GM10266 (cell line): ENCODE measurements around the gene PRRT2.
"Not testable (repeated sequence)": the region's sequence is repeated elsewhere in the genome, so short reads cannot be mapped to it uniquely, and the experiment has no call there.

Source experiments
- DNase-seq: peaks from one replicate; pipeline ENCODE4 v3.0.0; 2012; ENCODE audit errors: extremely low spot score
- TF ChIP-seq, protein P1 (sequence below): IDR thresholded peaks from 2 replicates; pipeline ENCODE4 v1.5.1; 2012; ENCODE audit warnings: mild to moderate bottlenecking, low read depth; ENCODE audit not compliant: control insufficient read depth, insufficient read depth; ENCODE audit errors: missing control alignments

PRRT2 gene

DNA sequence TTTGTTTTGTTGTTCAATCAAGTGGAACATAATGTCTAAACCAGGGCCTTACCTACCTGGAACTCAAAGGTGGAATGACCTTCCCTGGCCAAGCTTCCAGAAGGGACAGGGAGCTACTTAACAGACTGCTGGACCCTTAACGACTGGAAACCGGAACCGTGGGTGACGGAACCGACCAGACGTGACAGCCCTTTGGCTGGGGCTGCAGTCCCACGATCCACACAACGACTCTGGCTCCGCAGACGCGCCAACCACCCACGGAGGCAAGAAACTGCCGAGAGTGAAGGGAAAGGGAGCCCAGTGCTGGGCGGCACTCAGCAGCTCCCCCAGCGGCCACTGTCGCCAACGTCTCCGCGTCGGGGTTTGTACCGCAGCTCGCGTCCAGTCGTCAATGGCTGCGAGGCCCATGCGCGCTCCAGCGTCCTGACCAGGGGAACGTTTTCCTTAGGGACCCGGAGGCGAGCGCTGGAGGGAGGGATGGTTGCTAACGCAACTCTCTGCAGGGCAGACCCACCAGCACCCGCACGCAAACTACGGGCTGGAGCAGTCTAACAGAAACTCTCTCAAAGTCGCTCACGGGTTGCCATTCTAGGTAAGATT, 27.0 kb upstream of the PRRT2 start:
- TF ChIP-seq, protein P1, sequence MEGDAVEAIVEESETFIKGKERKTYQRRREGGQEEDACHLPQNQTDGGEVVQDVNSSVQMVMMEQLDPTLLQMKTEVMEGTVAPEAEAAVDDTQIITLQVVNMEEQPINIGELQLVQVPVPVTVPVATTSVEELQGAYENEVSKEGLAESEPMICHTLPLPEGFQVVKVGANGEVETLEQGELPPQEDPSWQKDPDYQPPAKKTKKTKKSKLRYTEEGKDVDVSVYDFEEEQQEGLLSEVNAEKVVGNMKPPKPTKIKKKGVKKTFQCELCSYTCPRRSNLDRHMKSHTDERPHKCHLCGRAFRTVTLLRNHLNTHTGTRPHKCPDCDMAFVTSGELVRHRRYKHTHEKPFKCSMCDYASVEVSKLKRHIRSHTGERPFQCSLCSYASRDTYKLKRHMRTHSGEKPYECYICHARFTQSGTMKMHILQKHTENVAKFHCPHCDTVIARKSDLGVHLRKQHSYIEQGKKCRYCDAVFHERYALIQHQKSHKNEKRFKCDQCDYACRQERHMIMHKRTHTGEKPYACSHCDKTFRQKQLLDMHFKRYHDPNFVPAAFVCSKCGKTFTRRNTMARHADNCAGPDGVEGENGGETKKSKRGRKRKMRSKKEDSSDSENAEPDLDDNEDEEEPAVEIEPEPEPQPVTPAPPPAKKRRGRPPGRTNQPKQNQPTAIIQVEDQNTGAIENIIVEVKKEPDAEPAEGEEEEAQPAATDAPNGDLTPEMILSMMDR = peak; percentile 91
- peak; percentile 75 for DNase-seq

GRCh38 chr16:29787155-29787554, 24.8 kb upstream of the PRRT2 start:
- DNase-seq = not testable (repeated sequence)

- DNase-seq = no peak
- TF ChIP-seq, protein P1 = no peak
Observed at GRCh38 chr16:29789775-29790182, 22.2 kb upstream of the PRRT2 start.

- peak; percentile 96 for DNase-seq
- TF ChIP-seq, protein P1 = peak; percentile 84
Observed at GRCh38 chr16:29790183-29790948, 21.6 kb upstream of the PRRT2 start, which contains the start of gene KIF22. Gene KIF22 (plus strand): TSS chr16:29790751. CDS start chr16:29790760, 9 bp downstream.

GRCh38 chr16:29790949-29791844, 20.8 kb upstream of the PRRT2 start:
- no peak for DNase-seq
- TF ChIP-seq, protein P1 = no peak

DNA sequence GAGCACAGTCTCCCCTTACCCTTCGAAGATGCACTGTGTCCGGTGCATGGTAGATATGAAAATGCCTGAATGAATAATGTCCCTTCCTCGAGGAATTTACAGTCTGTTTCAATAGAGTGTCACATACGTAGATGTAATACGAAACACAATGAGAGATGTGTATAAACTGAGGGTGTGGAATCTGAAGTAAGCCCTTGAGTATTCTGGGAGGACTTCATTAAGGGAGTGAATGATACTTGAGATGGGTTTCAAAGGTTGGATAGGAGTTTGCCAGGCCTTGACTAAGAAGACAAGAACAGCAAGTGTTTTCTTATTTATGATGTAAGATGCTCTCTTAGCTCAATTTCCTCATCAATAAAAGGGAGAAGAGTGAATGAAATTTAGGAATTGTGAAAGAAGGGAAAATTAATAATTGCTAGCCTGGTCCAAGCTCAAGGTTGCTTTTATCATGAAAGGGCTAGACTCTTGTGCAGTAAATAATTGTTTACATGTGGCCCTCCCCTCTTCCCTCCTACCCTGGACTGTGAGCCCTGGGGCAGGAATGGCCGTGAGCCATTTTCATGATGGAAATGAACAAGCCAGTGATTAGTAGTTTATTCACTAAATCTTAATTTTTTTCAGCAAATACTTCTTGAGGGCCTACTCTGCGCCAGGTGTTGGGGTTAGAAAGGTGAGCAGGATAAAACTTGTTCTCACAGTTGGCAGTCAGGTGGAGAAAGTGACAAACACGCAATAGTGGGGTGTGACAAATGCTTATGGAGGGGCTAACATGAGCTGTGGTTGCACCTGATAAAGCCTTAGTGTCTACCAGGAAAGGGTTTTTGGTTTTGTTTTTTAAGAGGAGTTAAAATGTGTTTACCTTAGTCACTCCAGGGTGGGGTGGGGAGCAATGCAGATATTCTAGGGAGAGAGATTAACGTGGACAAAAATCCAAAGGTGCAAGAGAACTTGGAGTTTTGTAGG, 19.9 kb upstream of the PRRT2 start:
- no peak for DNase-seq
- TF ChIP-seq, protein P1 = no peak

DNA sequence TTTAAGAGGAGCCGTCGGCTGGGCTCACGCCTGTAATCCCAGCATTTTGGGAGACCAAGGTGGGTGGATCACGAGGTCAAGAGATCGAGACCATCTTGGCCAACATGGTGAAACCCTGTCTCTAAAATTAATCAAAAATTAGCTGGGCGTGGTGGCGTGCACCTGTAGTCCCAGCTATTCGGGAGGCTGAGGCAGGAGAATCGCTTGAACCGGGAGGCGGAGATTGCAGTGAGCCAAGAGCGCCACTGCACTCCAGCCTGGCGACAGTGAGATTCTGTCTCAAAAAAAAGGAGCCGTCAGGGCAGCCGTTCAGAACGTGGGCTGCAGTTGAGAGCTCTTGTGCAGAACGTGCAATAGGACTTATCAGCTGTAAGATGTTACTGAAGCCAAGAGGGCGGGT, 18.8 kb upstream of the PRRT2 start:
- not testable (repeated sequence) for DNase-seq
